IPS-NIHi7 (cell line): Measurements from ENCODE around the gene MTERF4.

ENCODE experiments used
- DNase-seq: peaks from one replicate; pipeline ENCODE4 v3.0.0; 2012; ENCODE audit warnings: mixed read lengths; ENCODE audit errors: extremely low spot score

MTERF4 gene

GRCh38 chr2:241088791-241089732 is 13.0 kb downstream of the MTERF4 start:
- no peak for DNase-seq

- no peak for DNase-seq
Observed at GRCh38 chr2:241088376-241088775, 13.7 kb downstream of the MTERF4 start.

- no peak for DNase-seq
Observed at GRCh38 chr2:241087420-241088268, 14.4 kb downstream of the MTERF4 start.

- DNase-seq, result no peak
Observed at GRCh38 chr2:241084856-241085444, 17.1 kb downstream of the MTERF4 start.

GRCh38 chr2:241083091-241083415 is 19.0 kb downstream of the MTERF4 start:
- DNase-seq, result peak; percentile 12

GRCh38 chr2:241082341-241083090 is 19.6 kb downstream of the MTERF4 start:
- DNase-seq, result peak; percentile 8

- peak; percentile 10 for DNase-seq
Observed at GRCh38 chr2:241081643-241082340, 20.3 kb downstream of the MTERF4 start.

- DNase-seq, result peak; percentile 8
Observed at GRCh38 chr2:241081190-241081642, 20.9 kb downstream of the MTERF4 start.

- DNase-seq, result peak; percentile 7
Observed at GRCh38 chr2:241080405-241081189, 21.5 kb downstream of the MTERF4 start.

- no peak for DNase-seq
Observed at GRCh38 chr2:241074901-241075540, 27.1 kb downstream of the MTERF4 start.

GRCh38 chr2:241074065-241074818 is 27.8 kb downstream of the MTERF4 start:
- DNase-seq, result no peak

- DNase-seq, result no peak
Observed at GRCh38 chr2:241073166-241074064, 28.7 kb downstream of the MTERF4 start.

GRCh38 chr2:241072553-241073165 is 29.4 kb downstream of the MTERF4 start:
- no peak for DNase-seq

- DNase-seq, result no peak
Observed at GRCh38 chr2:241072151-241072550, 29.9 kb downstream of the MTERF4 start.

- no peak for DNase-seq
Observed at GRCh38 chr2:241071677-241072111, 30.4 kb downstream of the MTERF4 start.

- DNase-seq, result no peak
Observed at GRCh38 chr2:241070811-241071676, 31.0 kb downstream of the MTERF4 start.
